NCI-H1694 treated with DMSO at 0.1 percent for 48 hours (cell line): ENCODE results near the gene HABP2.

ENCODE experiments used
- DNase-seq: peaks from one replicate; lab custom pipeline; 2025; lab: John Stamatoyannopoulos, UW

The HABP2 gene

GRCh38 chr10:113552701-113553100 lies at the start of gene HABP2:
Gene HABP2, plus strand, starts transcription at chr10:113553053. Its CDS starts 69 bp downstream, at chr10:113553122.
- no peak for DNase-seq

GRCh38 chr10:113503930-113504329 lies 48.9 kb upstream of the HABP2 start:
- DNase-seq: no peak

- DNase-seq: no peak
These were observed 48.4 kb upstream of the HABP2 start for GRCh38 chr10:113504423-113504822.

- DNase-seq: no peak
These were observed 46.4 kb upstream of the HABP2 start for GRCh38 chr10:113506476-113506875.

GRCh38 chr10:113511419-113511818 lies 41.4 kb upstream of the HABP2 start:
- DNase-seq: no peak

GRCh38 chr10:113515161-113515560 lies 37.7 kb upstream of the HABP2 start:
- DNase-seq: no peak

GRCh38 chr10:113515601-113516000 lies 37.3 kb upstream of the HABP2 start:
- no peak for DNase-seq

GRCh38 chr10:113516061-113516460 lies 36.8 kb upstream of the HABP2 start:
- DNase-seq: no peak

- no peak for DNase-seq
These were observed 35.5 kb upstream of the HABP2 start for GRCh38 chr10:113517165-113517900.

GRCh38 chr10:113517901-113518260 lies 35.0 kb upstream of the HABP2 start:
- no peak for DNase-seq

- DNase-seq: no peak
These were observed 34.4 kb upstream of the HABP2 start for GRCh38 chr10:113518415-113518814.

GRCh38 chr10:113518816-113519591 lies 33.8 kb upstream of the HABP2 start:
- no peak for DNase-seq

- no peak for DNase-seq
These were observed 33.2 kb upstream of the HABP2 start for GRCh38 chr10:113519681-113520115.

- DNase-seq: no peak
These were observed 32.6 kb upstream of the HABP2 start for GRCh38 chr10:113520261-113520660.

- peak; percentile 1 for DNase-seq
These were observed 32.0 kb upstream of the HABP2 start for GRCh38 chr10:113520690-113521474.

- DNase-seq: no peak
These were observed 31.4 kb upstream of the HABP2 start for GRCh38 chr10:113521475-113521795.

GRCh38 chr10:113522460-113522859 lies 30.4 kb upstream of the HABP2 start:
- DNase-seq: no peak

GRCh38 chr10:113523071-113523470 lies 29.8 kb upstream of the HABP2 start:
- DNase-seq: no peak

GRCh38 chr10:113523628-113524027 lies 29.2 kb upstream of the HABP2 start:
- no peak for DNase-seq

GRCh38 chr10:113524120-113524519 lies 28.7 kb upstream of the HABP2 start:
- DNase-seq: no peak

GRCh38 chr10:113524539-113525490 lies 28.0 kb upstream of the HABP2 start:
- DNase-seq: no peak

GRCh38 chr10:113525713-113526112 lies 27.1 kb upstream of the HABP2 start:
- no peak for DNase-seq
